ENCODE measurements around the gene ERAP2. TPM values are rescaled to one million over a fixed set of nuclear protein-coding genes. Genes with fewer than 3 reads are reported as not detected.

Gene ERAP2
- total and polyA plus RNA-seq, 2 of the 13 experiments (the other 11 are each of a cell fraction or from before 2014, with no cell fraction given): 12.8 to 16.6 TPM

DNA sequence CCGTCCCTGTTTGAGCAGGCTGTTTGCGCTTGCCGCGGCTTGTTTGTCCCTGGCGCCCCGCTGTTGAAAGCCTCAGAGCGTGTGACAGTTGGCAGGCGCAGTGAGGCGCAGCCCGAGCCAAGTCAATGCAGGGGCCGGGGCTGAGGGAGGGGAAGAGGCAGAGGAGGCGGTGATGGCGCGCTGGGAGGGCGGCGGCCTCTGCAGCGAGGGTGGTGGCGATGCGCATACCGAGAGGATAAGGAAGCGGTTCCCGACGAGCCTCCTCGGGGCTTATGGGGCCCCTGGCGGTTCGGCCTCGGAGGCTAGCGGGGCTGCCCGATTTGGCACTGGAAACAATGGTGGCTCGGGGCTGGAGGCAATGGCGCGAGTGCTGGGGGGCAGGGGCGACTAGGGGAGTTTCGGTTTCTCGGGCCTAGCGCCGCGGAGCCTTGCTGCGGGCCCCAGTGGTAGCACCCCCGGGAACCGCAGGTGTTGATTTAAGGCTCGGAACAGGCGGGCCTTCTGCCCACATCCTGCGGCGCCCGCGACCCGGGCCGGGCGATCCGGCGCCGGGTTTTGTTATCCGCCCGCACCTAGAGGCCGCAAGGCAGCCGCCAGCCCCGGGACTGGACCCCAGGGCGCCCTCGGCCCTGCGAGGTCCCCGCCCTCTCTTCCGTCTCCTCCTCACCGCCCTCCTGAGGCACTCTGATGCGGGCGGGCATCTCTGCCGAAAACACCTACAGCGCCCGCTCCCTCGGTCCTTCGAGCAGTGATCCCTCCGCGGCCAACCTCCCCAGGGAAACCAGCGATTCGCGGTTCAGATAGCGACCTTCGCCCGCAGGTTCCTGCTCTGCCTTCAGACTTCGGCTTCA lies 58.6 kb downstream of the ERAP2 start (continued):
- TF ChIP-seq ZNF841 (CRISPR knock-in tag; IDR thresholded peaks at IDR 0.05; ENCODE audit: borderline replicate concordance) (0 out of 2 replicates have a peak, but pooled peaks have one; percentile 64), KAT8 (CRISPR knock-in tag; IDR thresholded peaks at IDR 0.05) (peak; percentile 90), ZNF713 (CRISPR knock-in tag; IDR thresholded peaks at IDR 0.05) (no peak), SIN3A (IDR thresholded peaks at IDR 0.05; ENCODE audit: borderline replicate concordance, low read depth, low read length) (peak; percentile 75; the same call in 1 of the 2 replicates), SUZ12 (IDR thresholded peaks at IDR 0.05; ENCODE audit: low read depth, low read length) (no peak), NONO (IDR thresholded peaks at IDR 0.05) (no peak), NONO (CRISPR knock-in tag; conservative IDR thresholded peaks at IDR 0.05) (peak; percentile 70), SIX4 (CRISPR knock-in tag; IDR thresholded peaks at IDR 0.05) (peak; percentile 49), FOXK2 (IDR thresholded peaks at IDR 0.05) (no peak), LCORL (IDR thresholded peaks at IDR 0.05) (no peak), LCORL (CRISPR knock-in tag; IDR thresholded peaks at IDR 0.05) (peak; percentile 63; the same call in 1 of the 2 replicates), ZBTB3 (CRISPR knock-in tag; IDR thresholded peaks at IDR 0.05; ENCODE audit: borderline replicate concordance, low read depth) (no peak; the same call in 1 of the 2 replicates), KAT7 (CRISPR knock-in tag; IDR thresholded peaks at IDR 0.05; ENCODE audit: borderline replicate concordance) (peak; percentile 89; the same call in 1 of the 2 replicates), IRX3 (CRISPR knock-in tag; IDR thresholded peaks at IDR 0.05; ENCODE audit: borderline replicate concordance, low read depth) (peak; percentile 79), HNRNPUL1 (IDR thresholded peaks at IDR 0.05; ENCODE audit: low read depth, low read length) (peak; percentile 87), TP53 (CRISPR knock-in tag; conservative IDR thresholded peaks at IDR 0.05) (no peak), ZNF703 (CRISPR knock-in tag; IDR thresholded peaks at IDR 0.05; ENCODE audit: borderline replicate concordance) (no peak), RBM22 (optimal IDR thresholded peaks at IDR 0.05; ENCODE audit: low read length) (no peak), NFE2L2 (IDR thresholded peaks at IDR 0.05; ENCODE audit: low read length) (no peak), ISX (CRISPR knock-in tag; conservative IDR thresholded peaks at IDR 0.05) (no peak; the same call in 1 of the 2 replicates)
- TF ChIP-seq, protein P1, sequence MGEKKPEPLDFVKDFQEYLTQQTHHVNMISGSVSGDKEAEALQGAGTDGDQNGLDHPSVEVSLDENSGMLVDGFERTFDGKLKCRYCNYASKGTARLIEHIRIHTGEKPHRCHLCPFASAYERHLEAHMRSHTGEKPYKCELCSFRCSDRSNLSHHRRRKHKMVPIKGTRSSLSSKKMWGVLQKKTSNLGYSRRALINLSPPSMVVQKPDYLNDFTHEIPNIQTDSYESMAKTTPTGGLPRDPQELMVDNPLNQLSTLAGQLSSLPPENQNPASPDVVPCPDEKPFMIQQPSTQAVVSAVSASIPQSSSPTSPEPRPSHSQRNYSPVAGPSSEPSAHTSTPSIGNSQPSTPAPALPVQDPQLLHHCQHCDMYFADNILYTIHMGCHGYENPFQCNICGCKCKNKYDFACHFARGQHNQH (CRISPR knock-in tag; IDR thresholded peaks at IDR 0.05): peak; percentile 91
- TF ChIP-seq, protein P2, sequence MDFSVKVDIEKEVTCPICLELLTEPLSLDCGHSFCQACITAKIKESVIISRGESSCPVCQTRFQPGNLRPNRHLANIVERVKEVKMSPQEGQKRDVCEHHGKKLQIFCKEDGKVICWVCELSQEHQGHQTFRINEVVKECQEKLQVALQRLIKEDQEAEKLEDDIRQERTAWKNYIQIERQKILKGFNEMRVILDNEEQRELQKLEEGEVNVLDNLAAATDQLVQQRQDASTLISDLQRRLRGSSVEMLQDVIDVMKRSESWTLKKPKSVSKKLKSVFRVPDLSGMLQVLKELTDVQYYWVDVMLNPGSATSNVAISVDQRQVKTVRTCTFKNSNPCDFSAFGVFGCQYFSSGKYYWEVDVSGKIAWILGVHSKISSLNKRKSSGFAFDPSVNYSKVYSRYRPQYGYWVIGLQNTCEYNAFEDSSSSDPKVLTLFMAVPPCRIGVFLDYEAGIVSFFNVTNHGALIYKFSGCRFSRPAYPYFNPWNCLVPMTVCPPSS (IDR thresholded peaks at IDR 0.05): no peak
- TF ChIP-seq, protein P3, sequence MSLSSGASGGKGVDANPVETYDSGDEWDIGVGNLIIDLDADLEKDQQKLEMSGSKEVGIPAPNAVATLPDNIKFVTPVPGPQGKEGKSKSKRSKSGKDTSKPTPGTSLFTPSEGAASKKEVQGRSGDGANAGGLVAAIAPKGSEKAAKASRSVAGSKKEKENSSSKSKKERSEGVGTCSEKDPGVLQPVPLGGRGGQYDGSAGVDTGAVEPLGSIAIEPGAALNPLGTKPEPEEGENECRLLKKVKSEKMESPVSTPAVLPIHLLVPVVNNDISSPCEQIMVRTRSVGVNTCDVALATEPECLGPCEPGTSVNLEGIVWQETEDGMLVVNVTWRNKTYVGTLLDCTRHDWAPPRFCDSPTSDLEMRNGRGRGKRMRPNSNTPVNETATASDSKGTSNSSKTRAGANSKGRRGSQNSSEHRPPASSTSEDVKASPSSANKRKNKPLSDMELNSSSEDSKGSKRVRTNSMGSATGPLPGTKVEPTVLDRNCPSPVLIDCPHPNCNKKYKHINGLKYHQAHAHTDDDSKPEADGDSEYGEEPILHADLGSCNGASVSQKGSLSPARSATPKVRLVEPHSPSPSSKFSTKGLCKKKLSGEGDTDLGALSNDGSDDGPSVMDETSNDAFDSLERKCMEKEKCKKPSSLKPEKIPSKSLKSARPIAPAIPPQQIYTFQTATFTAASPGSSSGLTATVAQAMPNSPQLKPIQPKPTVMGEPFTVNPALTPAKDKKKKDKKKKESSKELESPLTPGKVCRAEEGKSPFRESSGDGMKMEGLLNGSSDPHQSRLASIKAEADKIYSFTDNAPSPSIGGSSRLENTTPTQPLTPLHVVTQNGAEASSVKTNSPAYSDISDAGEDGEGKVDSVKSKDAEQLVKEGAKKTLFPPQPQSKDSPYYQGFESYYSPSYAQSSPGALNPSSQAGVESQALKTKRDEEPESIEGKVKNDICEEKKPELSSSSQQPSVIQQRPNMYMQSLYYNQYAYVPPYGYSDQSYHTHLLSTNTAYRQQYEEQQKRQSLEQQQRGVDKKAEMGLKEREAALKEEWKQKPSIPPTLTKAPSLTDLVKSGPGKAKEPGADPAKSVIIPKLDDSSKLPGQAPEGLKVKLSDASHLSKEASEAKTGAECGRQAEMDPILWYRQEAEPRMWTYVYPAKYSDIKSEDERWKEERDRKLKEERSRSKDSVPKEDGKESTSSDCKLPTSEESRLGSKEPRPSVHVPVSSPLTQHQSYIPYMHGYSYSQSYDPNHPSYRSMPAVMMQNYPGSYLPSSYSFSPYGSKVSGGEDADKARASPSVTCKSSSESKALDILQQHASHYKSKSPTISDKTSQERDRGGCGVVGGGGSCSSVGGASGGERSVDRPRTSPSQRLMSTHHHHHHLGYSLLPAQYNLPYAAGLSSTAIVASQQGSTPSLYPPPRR (CRISPR knock-in tag; IDR thresholded peaks at IDR 0.05; ENCODE audit: borderline replicate concordance): peak; percentile 16; the same call in 1 of the 2 replicates

Measured in HepG2 (cell line).